NCI-H524 treated with DMSO at 0.1 percent for 48 hours (cell line): ENCODE data around the gene MYLK.
A peak's percentile ranks its signal among the peaks of the same experiment; 100 is the strongest.
"Not testable (repeated sequence)": the region's sequence is repeated elsewhere in the genome, so short reads cannot be mapped to it uniquely, and the experiment has no call there.

ENCODE experiments used
- DNase-seq: peaks from one replicate; lab custom pipeline; 2025; lab: John Stamatoyannopoulos, UW

Gene MYLK

GRCh38 chr3:123884203-123884831 lies at the start of gene MYLK:
Gene MYLK (minus strand): TSS chr3:123884332. CDS start chr3:123793841, 90,491 bp downstream.
- DNase-seq = peak; percentile 84

- no peak for DNase-seq
Observed at GRCh38 chr3:123930445-123930844, 46.3 kb upstream of the MYLK start.

- DNase-seq = no peak
Observed at GRCh38 chr3:123929325-123929724, 45.2 kb upstream of the MYLK start.

- DNase-seq = no peak
Observed at GRCh38 chr3:123926396-123926795, 42.3 kb upstream of the MYLK start.

GRCh38 chr3:123920868-123921267 lies 36.7 kb upstream of the MYLK start:
- DNase-seq = no peak

GRCh38 chr3:123920383-123920782 lies 36.3 kb upstream of the MYLK start:
- no peak for DNase-seq

- DNase-seq = no peak
Observed at GRCh38 chr3:123919353-123919752, 35.2 kb upstream of the MYLK start.

GRCh38 chr3:123914829-123915228 lies 30.7 kb upstream of the MYLK start:
- no peak for DNase-seq

DNA sequence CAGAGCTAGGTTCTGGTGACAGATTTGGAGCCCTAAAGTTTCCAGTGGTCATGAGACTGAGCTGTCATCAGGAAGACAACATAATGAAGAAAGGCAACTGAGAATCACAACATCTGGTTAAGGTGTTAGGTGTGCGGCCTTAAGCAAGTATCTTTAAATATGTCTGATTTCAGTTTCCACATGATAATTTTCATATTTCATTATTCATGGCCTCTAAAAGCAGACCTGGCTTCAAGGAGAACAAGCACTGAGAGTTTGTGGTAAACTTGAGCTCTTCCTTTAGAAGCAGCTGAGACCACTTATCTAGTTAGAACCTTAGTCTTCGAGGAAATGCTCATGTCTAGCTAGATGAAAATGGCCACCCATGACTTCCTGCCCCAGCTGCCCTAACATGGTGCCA lies 25.7 kb upstream of the MYLK start:
- DNase-seq = no peak

GRCh38 chr3:123907720-123908119 lies 23.6 kb upstream of the MYLK start:
- DNase-seq = no peak

GRCh38 chr3:123899300-123899865 lies 15.3 kb upstream of the MYLK start:
- no peak for DNase-seq

- DNase-seq = no peak
Observed at GRCh38 chr3:123893012-123893411, 8.9 kb upstream of the MYLK start.

DNA sequence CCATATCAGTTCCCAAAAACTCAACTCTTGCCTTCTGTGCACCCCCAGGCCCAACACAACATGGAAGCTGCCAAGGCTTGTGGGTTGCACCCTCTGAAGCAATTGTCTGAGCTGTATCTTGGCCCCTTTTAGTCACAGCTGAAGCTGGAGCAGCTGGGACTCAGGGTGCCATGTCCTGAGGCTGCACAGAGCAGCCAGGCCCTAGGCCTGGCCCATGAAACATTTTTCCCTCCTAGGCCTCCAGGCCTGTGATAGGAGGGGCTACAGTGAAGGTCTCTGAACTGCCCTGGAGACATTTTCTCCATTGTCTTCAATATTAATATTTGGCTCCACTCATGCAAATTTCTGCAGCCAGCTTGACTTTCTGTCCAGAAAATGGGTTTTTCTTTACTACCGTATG lies 8.1 kb upstream of the MYLK start:
- no peak for DNase-seq

DNA sequence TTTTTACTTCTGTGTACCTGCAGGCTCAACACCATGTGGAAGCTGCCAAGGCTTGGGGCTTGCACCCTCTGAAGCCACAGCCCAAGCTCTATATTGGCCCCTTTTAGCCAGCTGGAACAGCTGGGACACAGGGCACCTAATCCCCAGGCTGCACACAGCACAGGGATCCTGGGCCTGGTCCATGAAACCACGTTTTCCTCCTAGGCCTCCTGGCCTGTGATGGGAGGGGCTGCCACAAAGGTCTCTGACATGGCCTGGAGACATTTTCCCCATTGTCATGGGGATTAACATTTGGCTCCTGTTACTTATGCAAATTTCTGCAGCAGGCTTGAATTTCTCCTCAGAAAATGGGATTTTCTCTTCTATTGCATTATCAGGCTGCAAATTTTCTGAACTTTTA lies 6.9 kb upstream of the MYLK start:
- not testable (repeated sequence) for DNase-seq

GRCh38 chr3:123890162-123890561 lies 6.0 kb upstream of the MYLK start:
- not testable (repeated sequence) for DNase-seq

DNA sequence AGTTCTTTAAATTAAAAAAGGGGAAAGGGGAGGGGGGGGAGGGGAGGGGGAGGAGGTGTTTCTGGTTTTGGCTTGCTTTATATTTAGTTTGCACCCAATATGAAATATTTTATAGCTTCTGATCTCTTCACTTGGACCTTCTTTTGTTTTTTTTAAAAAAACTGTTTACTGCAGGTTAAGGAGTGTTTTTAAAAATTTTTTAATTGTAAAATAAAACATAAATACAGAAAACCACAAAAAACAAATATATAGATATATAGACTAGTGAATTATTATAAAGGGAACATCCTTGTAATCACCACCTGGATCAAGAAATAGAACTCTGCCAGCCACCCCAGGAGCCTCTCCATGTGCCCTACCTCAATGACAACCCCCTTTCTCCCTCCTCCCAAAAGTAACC lies 861 bp upstream of the MYLK start:
- no peak for DNase-seq

- DNase-seq = no peak
Observed at GRCh38 chr3:123883701-123884202, 380 bp downstream of the MYLK start.

- DNase-seq = peak; percentile 54
Observed at GRCh38 chr3:123883111-123883510, 1.0 kb downstream of the MYLK start.

DNA sequence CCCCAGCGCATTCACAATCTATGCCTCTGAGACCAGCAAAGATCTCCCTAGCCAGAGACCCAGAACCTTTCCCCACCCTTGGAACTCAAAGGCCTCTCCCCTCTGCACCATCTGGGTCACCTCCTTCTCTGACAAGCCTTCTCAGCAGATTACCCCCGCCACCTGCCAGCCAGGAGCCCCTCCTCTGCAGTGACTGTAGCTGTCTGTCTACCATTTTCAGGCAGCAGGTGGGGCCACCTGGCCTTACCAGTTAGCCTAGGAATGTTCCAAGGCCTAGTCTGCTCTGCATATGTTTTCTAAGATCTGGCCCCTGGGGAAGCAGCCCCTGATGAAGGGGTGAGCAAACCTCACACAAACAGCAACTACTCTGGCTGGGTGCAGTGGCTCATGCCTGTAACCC lies 2.4 kb downstream of the MYLK start:
- DNase-seq = peak; percentile 83

DNA sequence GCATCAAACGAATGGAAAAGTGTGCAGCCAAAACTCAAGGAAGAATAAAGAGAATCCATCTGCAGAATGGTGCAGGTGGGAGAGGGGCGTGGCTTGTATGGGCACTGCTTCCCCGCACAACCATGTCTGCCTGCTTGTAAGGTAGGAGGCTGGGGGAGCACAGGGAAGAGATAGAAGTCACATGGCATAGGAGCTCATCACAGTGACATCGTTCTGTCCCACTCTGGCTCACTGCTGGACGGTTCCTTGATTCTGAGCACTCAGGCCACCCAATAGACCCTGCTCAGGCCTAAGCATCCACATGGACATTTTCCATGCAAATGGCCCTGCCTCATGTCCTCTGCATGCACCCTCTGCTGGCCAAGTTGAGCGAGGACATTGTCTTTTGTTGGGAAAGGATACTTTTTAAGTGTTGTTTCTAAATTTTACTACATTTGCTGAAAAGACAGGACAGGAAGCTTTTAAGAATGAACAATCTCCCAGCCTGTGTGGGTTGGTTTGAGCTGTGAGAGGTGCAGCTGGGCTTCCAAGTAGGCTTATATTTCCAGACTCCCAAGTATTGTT lies 3.1 kb downstream of the MYLK start:
- DNase-seq = no peak

GRCh38 chr3:123878807-123879206 lies 5.3 kb downstream of the MYLK start:
- no peak for DNase-seq

DNA sequence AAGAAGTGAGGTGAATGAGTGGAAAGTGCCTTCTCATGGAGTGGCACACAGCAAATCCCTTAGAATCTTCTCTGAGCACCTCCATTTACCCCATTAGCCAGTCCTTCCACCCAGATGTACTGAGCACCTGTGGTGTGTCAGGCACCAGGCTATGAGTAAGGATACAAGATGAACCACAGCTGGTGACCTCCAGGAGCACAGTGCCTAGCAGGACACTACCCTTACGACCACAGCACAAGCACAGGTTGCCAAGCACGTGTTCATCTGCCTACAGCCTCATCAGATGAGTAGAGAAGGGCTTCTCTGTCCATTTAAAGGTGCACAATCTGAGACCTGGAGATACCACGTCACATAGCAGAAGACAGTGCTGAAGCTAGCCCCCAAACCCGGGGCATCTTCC lies 6.2 kb downstream of the MYLK start:
- no peak for DNase-seq

GRCh38 chr3:123877466-123877865 lies 6.7 kb downstream of the MYLK start:
- no peak for DNase-seq

DNA sequence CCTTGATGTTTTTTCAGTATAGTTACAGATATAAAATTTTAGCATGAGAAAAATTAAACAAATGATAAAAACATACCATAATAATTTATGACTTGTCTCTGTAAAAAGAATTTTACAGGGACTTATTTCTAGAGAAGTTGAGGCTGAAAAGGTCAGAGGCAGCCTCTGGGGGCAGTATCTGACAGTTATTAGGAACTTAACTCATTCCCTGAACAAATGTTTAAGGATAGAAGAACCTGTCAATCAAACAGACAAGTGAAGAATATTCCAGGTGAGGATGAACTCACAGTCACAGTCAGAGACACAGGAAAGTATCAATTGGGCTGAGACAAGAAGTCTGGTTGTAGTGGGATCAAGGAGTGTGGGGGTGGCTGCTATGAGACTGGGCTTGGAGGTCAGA lies 7.3 kb downstream of the MYLK start:
- DNase-seq = no peak
